HuH-7.5 (cell line): Measurements from ENCODE around the gene CTSF.

Source experiments
- DNase-seq: peaks from one replicate; pipeline ENCODE4 v3.0.0; 2011; ENCODE audit warnings: low spot score

Gene CTSF

DNA sequence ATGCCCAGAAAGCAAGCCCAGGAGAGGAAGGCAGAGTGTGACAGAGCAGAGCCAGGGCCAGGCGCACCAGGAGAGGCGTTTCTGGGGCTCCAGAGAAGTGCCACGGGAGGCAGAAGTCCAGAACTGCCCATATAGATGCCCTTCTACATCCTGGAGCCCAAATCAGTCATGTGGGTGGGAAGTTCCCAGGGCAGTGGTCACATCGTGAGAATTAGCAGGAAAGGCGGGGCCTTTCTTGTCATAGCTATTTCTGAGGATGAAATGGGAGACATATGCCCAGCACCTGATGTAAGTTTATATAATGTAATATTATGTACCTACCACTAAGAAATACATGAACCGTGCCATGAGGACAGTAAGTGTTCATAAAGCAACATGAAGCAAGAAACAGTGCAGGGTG, 35.6 kb downstream of the CTSF start:
- no peak for DNase-seq

DNA sequence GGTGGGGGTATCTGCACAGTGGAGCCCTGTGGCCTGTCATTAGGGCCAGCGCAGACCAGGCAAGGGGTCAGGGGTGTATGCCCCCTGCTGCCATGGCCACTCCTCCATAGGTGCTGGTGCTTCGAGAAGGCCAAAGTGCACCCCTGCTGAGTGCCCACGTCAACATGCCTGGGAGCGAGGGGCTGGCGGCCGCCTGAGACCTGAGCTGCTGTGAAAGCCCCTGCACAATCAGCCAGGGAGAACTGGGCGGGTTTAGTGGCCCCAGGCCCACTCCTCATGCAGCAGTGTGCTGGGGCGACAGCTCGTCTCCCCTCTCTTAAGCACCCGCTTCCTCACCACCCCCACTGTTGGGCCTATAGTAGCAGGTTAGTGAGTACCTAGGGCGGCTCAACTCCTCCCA, 36.6 kb downstream of the CTSF start:
- DNase-seq: no peak

DNA sequence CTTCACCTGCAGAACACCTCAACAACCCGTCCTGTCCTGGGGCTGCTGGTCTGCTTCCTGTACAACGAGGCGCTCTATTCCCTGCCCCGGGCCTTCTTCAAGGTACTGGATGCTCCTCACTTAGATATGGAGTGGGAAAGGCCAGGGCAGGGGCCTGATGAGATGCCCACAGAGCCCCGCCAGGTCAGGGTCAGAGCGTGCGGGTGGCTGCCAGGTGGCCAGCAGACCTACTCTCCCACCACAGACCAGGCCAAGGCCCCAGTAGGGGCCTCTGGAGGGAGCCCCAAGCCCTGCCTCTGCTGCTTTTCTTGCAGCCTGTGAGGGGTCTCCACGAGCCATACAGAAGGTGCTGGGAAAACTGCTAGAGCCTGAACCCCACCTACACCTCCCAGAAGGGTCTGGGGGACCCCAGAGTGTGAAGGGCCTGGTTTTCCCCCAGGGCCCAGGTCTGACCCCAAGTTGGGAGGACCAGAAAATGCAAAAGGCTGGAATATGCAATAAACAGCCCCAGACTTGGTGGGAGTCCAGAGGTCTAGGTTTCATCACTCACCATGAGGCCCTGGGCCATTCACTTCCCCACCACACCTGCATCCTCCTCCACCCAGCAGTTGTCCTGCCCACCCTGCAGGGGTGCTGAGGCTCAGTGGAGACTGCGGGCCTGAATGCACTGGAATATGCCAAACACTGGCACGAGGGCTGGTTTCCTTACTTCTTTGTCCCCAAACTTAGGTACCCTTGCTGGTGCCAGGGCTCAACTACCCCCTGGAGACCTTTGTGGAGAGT, 37.3 kb downstream of the CTSF start:
- no peak for DNase-seq

GRCh38 chr11:66529655-66530054, 38.8 kb downstream of the CTSF start:
- no peak for DNase-seq

- no peak for DNase-seq
These were observed 39.3 kb downstream of the CTSF start for GRCh38 chr11:66529069-66529468.

DNA sequence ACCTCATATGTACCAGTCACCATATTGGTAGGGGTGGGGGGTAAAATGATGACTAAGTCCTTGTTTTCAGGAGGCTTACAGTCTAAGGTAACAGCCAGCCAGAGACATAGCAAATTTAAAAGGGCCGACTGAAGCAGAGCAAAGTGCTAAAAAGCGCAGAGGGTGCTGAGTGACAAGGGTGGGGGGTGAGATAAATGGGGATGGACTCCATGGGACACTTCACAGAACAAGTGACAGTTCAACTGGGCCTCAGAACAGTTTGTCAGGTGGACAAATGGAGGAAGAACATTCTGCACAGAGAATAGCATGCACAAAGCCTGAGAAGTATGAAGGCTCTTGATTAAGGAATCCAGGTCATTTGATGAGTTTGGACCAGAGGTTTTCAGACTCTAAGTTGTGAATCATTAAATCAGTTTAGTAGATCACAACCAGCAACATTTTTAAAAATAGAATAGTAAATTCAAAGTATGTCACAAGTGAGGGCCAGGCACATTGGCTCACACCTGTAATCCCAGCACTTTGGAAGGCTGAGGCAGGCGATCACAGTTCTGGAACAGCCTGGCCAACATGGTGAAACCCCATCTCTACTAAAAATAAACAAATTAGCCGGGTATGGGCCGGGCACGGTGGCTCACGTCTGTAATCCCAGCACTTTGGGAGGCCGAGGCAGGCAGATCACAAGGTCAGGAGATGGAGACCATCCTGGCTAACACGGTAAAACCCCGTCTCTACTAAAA, 43.9 kb downstream of the CTSF start:
- DNase-seq: no peak

DNA sequence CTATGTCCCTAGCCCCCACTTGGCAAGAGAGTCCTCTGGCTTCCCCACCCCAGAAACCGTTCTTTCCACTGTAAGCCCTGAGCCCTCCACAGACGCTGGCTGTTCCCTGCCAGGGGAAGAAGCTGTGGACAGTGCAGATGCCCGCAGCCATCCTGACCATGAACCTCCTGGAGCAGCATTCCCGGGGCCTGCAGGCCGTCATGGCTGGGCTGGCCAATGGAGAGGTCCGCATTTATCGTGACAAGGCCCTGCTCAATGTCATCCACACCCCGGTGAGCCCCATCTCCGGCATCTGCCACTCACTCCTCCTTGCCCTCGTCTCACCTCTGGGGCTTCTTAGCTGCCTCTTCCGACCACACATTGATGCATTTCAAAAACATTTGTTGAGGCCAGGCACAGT, 44.8 kb downstream of the CTSF start:
- DNase-seq: no peak
